ENCODE results near the gene GPR148. TPM values are rescaled to one million over a fixed set of nuclear protein-coding genes. Genes with fewer than 3 reads are reported as not detected.

GPR148 gene
- total and polyA plus RNA-seq, 2 of the 4 experiments (the other 2 are of a cell fraction): not detected

DNA sequence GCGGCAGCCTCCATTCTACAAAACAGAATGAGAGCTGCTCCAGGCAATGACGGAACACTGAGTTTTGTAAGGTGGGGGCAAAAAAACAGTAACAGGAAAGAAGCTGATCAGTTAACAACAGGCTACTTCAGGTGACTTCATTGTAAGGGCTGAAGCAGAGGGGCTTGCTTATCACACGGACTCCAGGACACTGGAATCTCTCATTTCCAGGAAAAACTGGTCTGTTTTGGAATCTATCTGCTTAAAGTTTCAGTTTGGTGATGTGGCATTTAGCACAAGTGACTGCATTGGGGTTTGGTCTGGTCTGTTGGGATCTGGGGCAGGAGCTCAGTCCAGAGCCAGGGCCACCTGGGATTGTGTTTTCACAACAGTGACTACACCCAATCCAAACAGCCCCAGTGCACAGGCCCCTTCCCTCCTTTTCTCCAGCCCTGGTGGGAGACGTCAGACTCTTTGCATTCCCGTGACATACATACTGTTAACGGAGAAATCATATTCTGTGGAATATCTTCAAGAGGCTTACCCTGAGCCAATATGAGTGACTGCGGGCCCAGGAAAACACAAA lies 40.6 kb downstream of the GPR148 start:
- WGBS, 2 experiments (ENCODE audit: extremely low coverage in 2 of 2, insufficient read length in 1 of 2): 0% methylated on average over 1 of the region's 7 CpGs; no CpG with 5 or more reads in 1 of the 2 experiments
- no peak overlapping the region for H3K56ac ChIP-seq (ENCODE audit: extremely low read depth, insufficient read depth, low read length)
- DNase-seq (no peak), ATAC-seq (ENCODE audit: low read depth) (no peak)
- H4K20me1 ChIP-seq (ENCODE audit: insufficient read depth, low read length): no peaks in the 10 kb centered on the region
- no peak overlapping the region for H3K4ac ChIP-seq (ENCODE audit: low read depth, low read length)
- no peaks in the 10 kb centered on the region for H3K36me3 ChIP-seq (ENCODE audit: control insufficient read depth, insufficient read depth, low read length)
- no peaks in the 10 kb centered on the region for H3K9me1 ChIP-seq (ENCODE audit: insufficient read depth, low read length)
- intact Hi-C loops (cut with micrococcal nuclease) (no loop called here), in situ Hi-C loops (cut with MboI; ENCODE audit: low sequenced_read_pairs) (no loop called here), dilution Hi-C loops (cut with HindIII; ENCODE audit: low sequenced_read_pairs, unreplicated experiment) (no loop called here)
- no peak for TF ChIP-seq CHD1 (IDR thresholded peaks at IDR 0.05; ENCODE audit: low read depth, low read length)
- TF ChIP-seq RAD21 (IDR thresholded peaks at IDR 0.05; ENCODE audit: low read length): no peak
- no peak for TF ChIP-seq MXI1 (IDR thresholded peaks at IDR 0.05; ENCODE audit: borderline replicate concordance, low read depth, low read length)
- TF ChIP-seq, protein P1, sequence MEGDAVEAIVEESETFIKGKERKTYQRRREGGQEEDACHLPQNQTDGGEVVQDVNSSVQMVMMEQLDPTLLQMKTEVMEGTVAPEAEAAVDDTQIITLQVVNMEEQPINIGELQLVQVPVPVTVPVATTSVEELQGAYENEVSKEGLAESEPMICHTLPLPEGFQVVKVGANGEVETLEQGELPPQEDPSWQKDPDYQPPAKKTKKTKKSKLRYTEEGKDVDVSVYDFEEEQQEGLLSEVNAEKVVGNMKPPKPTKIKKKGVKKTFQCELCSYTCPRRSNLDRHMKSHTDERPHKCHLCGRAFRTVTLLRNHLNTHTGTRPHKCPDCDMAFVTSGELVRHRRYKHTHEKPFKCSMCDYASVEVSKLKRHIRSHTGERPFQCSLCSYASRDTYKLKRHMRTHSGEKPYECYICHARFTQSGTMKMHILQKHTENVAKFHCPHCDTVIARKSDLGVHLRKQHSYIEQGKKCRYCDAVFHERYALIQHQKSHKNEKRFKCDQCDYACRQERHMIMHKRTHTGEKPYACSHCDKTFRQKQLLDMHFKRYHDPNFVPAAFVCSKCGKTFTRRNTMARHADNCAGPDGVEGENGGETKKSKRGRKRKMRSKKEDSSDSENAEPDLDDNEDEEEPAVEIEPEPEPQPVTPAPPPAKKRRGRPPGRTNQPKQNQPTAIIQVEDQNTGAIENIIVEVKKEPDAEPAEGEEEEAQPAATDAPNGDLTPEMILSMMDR (conservative IDR thresholded peaks at IDR 0.05; ENCODE audit: low read depth, low read length): no peak
- no peak for TF ChIP-seq MAFK (IDR thresholded peaks at IDR 0.05; ENCODE audit: low read depth, low read length)
- TF ChIP-seq RFX5 (IDR thresholded peaks at IDR 0.05; ENCODE audit: low read depth, low read length): no peak
- TF ChIP-seq SMC3 (IDR thresholded peaks at IDR 0.05; ENCODE audit: low read depth, low read length): no peak
- TF ChIP-seq POLR2A (IDR thresholded peaks at IDR 0.05; ENCODE audit: low read depth, low read length): no peak
- TF ChIP-seq USF2 (IDR thresholded peaks at IDR 0.05; ENCODE audit: low read depth, low read length): no peak
- no peak for TF ChIP-seq BHLHE40 (IDR thresholded peaks at IDR 0.05; ENCODE audit: low read depth, low read length)
- TF ChIP-seq MAZ (IDR thresholded peaks at IDR 0.05; ENCODE audit: borderline replicate concordance, low read depth, low read length): no peak
- TF ChIP-seq CEBPB (IDR thresholded peaks at IDR 0.05; ENCODE audit: low read depth, low read length): no peak
- TF ChIP-seq, protein P2, sequence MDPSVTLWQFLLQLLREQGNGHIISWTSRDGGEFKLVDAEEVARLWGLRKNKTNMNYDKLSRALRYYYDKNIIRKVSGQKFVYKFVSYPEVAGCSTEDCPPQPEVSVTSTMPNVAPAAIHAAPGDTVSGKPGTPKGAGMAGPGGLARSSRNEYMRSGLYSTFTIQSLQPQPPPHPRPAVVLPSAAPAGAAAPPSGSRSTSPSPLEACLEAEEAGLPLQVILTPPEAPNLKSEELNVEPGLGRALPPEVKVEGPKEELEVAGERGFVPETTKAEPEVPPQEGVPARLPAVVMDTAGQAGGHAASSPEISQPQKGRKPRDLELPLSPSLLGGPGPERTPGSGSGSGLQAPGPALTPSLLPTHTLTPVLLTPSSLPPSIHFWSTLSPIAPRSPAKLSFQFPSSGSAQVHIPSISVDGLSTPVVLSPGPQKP (IDR thresholded peaks at IDR 0.05; ENCODE audit: borderline replicate concordance, low read depth, low read length): no peak
- TF ChIP-seq NFE2L2 (IDR thresholded peaks at IDR 0.05; ENCODE audit: low read depth, low read length): no peak
- TF ChIP-seq RCOR1 (IDR thresholded peaks at IDR 0.05; ENCODE audit: insufficient replicate concordance, low read length): no peak
- no peak for TF ChIP-seq FOS (IDR thresholded peaks at IDR 0.05; ENCODE audit: low read depth, low read length)
- H2BK120ac ChIP-seq (ENCODE audit: low read depth, low read length): no peak overlapping the region
- no peak overlapping the region for H3K9ac ChIP-seq (ENCODE audit: low read depth, low read length)
- H4K91ac ChIP-seq (ENCODE audit: insufficient read depth, low read depth, low read length): no peak overlapping the region
- H3K4me3 ChIP-seq (ENCODE audit: insufficient read depth, low read depth, low read length): no peak overlapping the region
- ChIA-PET POLR2A (ENCODE audit: unreplicated experiment) (no interaction called here), CTCF (no interaction called here)
- H3K79me1 ChIP-seq (ENCODE audit: low read depth in 1 of 2, low read length in 2 of 2): no peaks in the 10 kb centered on the region
- H4K5ac ChIP-seq (ENCODE audit: low read depth, low read length): no peak overlapping the region
- H2BK20ac ChIP-seq (ENCODE audit: low read depth, low read length): no peak overlapping the region
- H3K14ac ChIP-seq (replicated peaks; ENCODE audit: low read depth, low read length): no peak overlapping the region
- no peaks in the 10 kb centered on the region for H3K27me3 ChIP-seq (ENCODE audit: control insufficient read depth, insufficient read depth, low read length)
- no peak overlapping the region for H2AK5ac ChIP-seq (ENCODE audit: low read depth, low read length)
- no TSS peak for BruUV-seq (replicated peaks)
- no peak overlapping the region for H2BK15ac ChIP-seq (ENCODE audit: low read depth, low read length)
- no peak overlapping the region for H3K27ac ChIP-seq (ENCODE audit: insufficient read depth, low read length)
- no peak overlapping the region for H4K8ac ChIP-seq (ENCODE audit: low read depth in 2 of 2, low read length in 2 of 2)
- H3K18ac ChIP-seq (ENCODE audit: low read depth, low read length): no peak overlapping the region
- H3K4me2 ChIP-seq (ENCODE audit: low read depth, low read length): no peak overlapping the region
- no peak overlapping the region for H2AFZ ChIP-seq (replicated peaks; ENCODE audit: low read length, poor library complexity)
- H3K23ac ChIP-seq (ENCODE audit: low read depth, low read length): no peak overlapping the region
- H3K9me3 ChIP-seq (ENCODE audit: control insufficient read depth, insufficient read depth, low read length): no peaks in the 10 kb centered on the region
- H3K4me1 ChIP-seq (ENCODE audit: control insufficient read depth, insufficient read depth, low read length): no peaks in the 10 kb centered on the region
- H2BK5ac ChIP-seq (ENCODE audit: low read depth, low read length, poor library complexity, severe bottlenecking): no peak overlapping the region
- H2AK9ac ChIP-seq (replicated peaks; ENCODE audit: low read depth, low read length, poor library complexity): no peak overlapping the region

Measured in IMR-90 (cell line).